ENCODE measurements around the gene TENT4A.

TENT4A gene

GRCh38 chr5:6761333-6761732 lies 48.1 kb downstream of the TENT4A start:
- Mint-ChIP-seq H3K27me3 (ENCODE audit: low read depth) (no peaks in the 10 kb centered on the region), H3K27ac (no peak overlapping the region), H3K36me3 (ENCODE audit: low read depth) (peaks cover 25% of the 10 kb centered on the region), H3K4me3 (no peak overlapping the region), H3K4me1 (no peaks in the 10 kb centered on the region), H3K9me3 (no peaks in the 10 kb centered on the region)
- TF ChIP-seq CTCF (IDR thresholded peaks at IDR 0.05; ENCODE audit: unreplicated experiment in 3 of 3): no peak

- H3K4me1 Mint-ChIP-seq: no peaks in the 10 kb centered on the region
- no peaks in the 10 kb centered on the region for H3K9me3 Mint-ChIP-seq
- TF ChIP-seq CTCF (IDR thresholded peaks at IDR 0.05; ENCODE audit: unreplicated experiment in 3 of 3): no peak
- H3K36me3 Mint-ChIP-seq (ENCODE audit: low read depth): peaks cover 17% of the 10 kb centered on the region
- no peak overlapping the region for H3K4me3 Mint-ChIP-seq
- no peak overlapping the region for H3K27ac Mint-ChIP-seq
- no peaks in the 10 kb centered on the region for H3K27me3 Mint-ChIP-seq (ENCODE audit: low read depth)
Observed at GRCh38 chr5:6762116-6762515, 48.9 kb downstream of the TENT4A start.

GRCh38 chr5:6762697-6763096 lies 49.5 kb downstream of the TENT4A start:
- Mint-ChIP-seq H3K36me3 (ENCODE audit: low read depth) (peaks cover 14% of the 10 kb centered on the region), H3K4me1 (no peaks in the 10 kb centered on the region), H3K4me3 (no peak overlapping the region), H3K27ac (no peak overlapping the region), H3K27me3 (ENCODE audit: low read depth) (no peaks in the 10 kb centered on the region), H3K9me3 (no peaks in the 10 kb centered on the region)
- TF ChIP-seq CTCF (IDR thresholded peaks at IDR 0.05; ENCODE audit: unreplicated experiment in 3 of 3): no peak

GRCh38 chr5:6763191-6763590 lies 50.0 kb downstream of the TENT4A start:
- no peaks in the 10 kb centered on the region for H3K27me3 Mint-ChIP-seq (ENCODE audit: low read depth)
- peaks cover 9% of the 10 kb centered on the region for H3K36me3 Mint-ChIP-seq (ENCODE audit: low read depth)
- H3K27ac Mint-ChIP-seq: no peak overlapping the region
- H3K9me3 Mint-ChIP-seq: no peaks in the 10 kb centered on the region
- TF ChIP-seq CTCF (IDR thresholded peaks at IDR 0.05; ENCODE audit: unreplicated experiment in 3 of 3): no peak
- no peaks in the 10 kb centered on the region for H3K4me1 Mint-ChIP-seq
- no peak overlapping the region for H3K4me3 Mint-ChIP-seq

GRCh38 chr5:6765612-6766525 lies 52.6 kb downstream of the TENT4A start:
- Mint-ChIP-seq H3K9me3 (no peaks in the 10 kb centered on the region), H3K4me3 (no peak overlapping the region), H3K4me1 (no peaks in the 10 kb centered on the region), H3K27ac (no peak overlapping the region), H3K27me3 (ENCODE audit: low read depth) (no peaks in the 10 kb centered on the region), H3K36me3 (ENCODE audit: low read depth) (no peaks in the 10 kb centered on the region)
- peak; percentile 68 to 83 (median 79) for TF ChIP-seq CTCF (IDR thresholded peaks at IDR 0.05; ENCODE audit: unreplicated experiment in 3 of 3)

- Mint-ChIP-seq H3K36me3 (ENCODE audit: low read depth) (no peaks in the 10 kb centered on the region), H3K27ac (no peak overlapping the region), H3K4me1 (no peaks in the 10 kb centered on the region), H3K4me3 (no peak overlapping the region), H3K9me3 (no peaks in the 10 kb centered on the region), H3K27me3 (ENCODE audit: low read depth) (no peaks in the 10 kb centered on the region)
- TF ChIP-seq CTCF (IDR thresholded peaks at IDR 0.05; ENCODE audit: unreplicated experiment in 3 of 3): no peak
Observed at GRCh38 chr5:6766604-6767093, 53.4 kb downstream of the TENT4A start.
